SKM-1 treated with dmso at 0.1 percent for 144 hours (cell line): Measurements from ENCODE around the gene UFSP2.

Experiments used
- DNase-seq: peaks from one replicate; lab custom pipeline; 2025; ENCODE audit not compliant: unreplicated experiment; lab: John Stamatoyannopoulos, UW

UFSP2 gene

GRCh38 chr4:185429660-185430059 is 3.9 kb upstream of the UFSP2 start:
- DNase-seq = no peak

GRCh38 chr4:185426960-185427688 is 1.4 kb upstream of the UFSP2 start:
- DNase-seq = no peak

GRCh38 chr4:185424905-185425646 is 688 bp downstream of the UFSP2 start:
- DNase-seq = peak; percentile 54

GRCh38 chr4:185421366-185422124 is 4.2 kb downstream of the UFSP2 start:
- DNase-seq = no peak

- DNase-seq = no peak
These were observed 8.8 kb downstream of the UFSP2 start for GRCh38 chr4:185416955-185417354.

- DNase-seq = no peak
These were observed 13.4 kb downstream of the UFSP2 start for GRCh38 chr4:185412412-185412811.

GRCh38 chr4:185411849-185412248 is 13.9 kb downstream of the UFSP2 start:
- no peak for DNase-seq

GRCh38 chr4:185408432-185408831 is 17.3 kb downstream of the UFSP2 start:
- DNase-seq = no peak

GRCh38 chr4:185405296-185405999 is 20.3 kb downstream of the UFSP2 start:
- no peak for DNase-seq

- no peak for DNase-seq
These were observed 21.7 kb downstream of the UFSP2 start for GRCh38 chr4:185404031-185404430.

GRCh38 chr4:185399466-185399865 is 26.3 kb downstream of the UFSP2 start:
- DNase-seq = no peak

- DNase-seq = no peak
These were observed 27.1 kb downstream of the UFSP2 start for GRCh38 chr4:185398618-185399017.

- no peak for DNase-seq
These were observed 28.9 kb downstream of the UFSP2 start, which contains the start of gene ANKRD37 for GRCh38 chr4:185396724-185397385. Gene ANKRD37, plus strand, starts transcription at chr4:185396841. Its CDS starts 83 bp downstream, at chr4:185396924.

GRCh38 chr4:185395956-185396723 is 29.6 kb downstream of the UFSP2 start:
- DNase-seq = peak; percentile 90

- DNase-seq = no peak
These were observed 30.4 kb downstream of the UFSP2 start, which contains the start of gene LRP2BP for GRCh38 chr4:185395238-185395955. Gene LRP2BP, minus strand, starts transcription at chr4:185395924. Its CDS starts 17,738 bp downstream, at chr4:185378186.

- no peak for DNase-seq
These were observed 31.1 kb downstream of the UFSP2 start for GRCh38 chr4:185394568-185395237.

GRCh38 chr4:185392156-185392555 is 33.6 kb downstream of the UFSP2 start:
- no peak for DNase-seq

GRCh38 chr4:185390941-185391340 is 34.8 kb downstream of the UFSP2 start:
- DNase-seq = no peak
